Mesothelial cell of epicardium (in vitro differentiated cells): Measurements from ENCODE around the gene SFMBT2. TPM values are rescaled to one million over a fixed set of nuclear protein-coding genes. Genes with fewer than 3 reads are reported as not detected.

ENCODE experiments used
- DNase-seq, 2 experiments: peaks; one replicate each; pipeline ENCODE4 v3.0.0; 2021; ENCODE audit warnings: low spot score in 2 of 2; ENCODE audit not compliant: unreplicated experiment in 2 of 2
- H3K27ac Mint-ChIP-seq: 2 replicates; pipeline ENCODE4 v1.8.0; 2021; ENCODE audit warnings: mixed read lengths
- H3K27me3 Mint-ChIP-seq: 2 replicates; pipeline ENCODE4 v1.8.0; 2021; ENCODE audit warnings: low read depth, mixed read lengths
- H3K36me3 Mint-ChIP-seq: 2 replicates; pipeline ENCODE4 v1.8.0; 2021; ENCODE audit warnings: mixed read lengths
- H3K4me1 Mint-ChIP-seq: 2 replicates; pipeline ENCODE4 v1.8.0; 2021; ENCODE audit warnings: mixed read lengths
- H3K4me3 Mint-ChIP-seq: 2 replicates; pipeline ENCODE4 v1.8.0; 2021; ENCODE audit warnings: mild to moderate bottlenecking, moderate library complexity, mixed read lengths
- H3K9me3 Mint-ChIP-seq: 2 replicates; pipeline ENCODE4 v1.8.0; 2021; ENCODE audit warnings: mixed read lengths
- total RNA-seq: library from RNA; stranded (reverse); gene quantifications from 3 replicates; pipeline ENCODE4 v1.2.1, GENCODE V29; 2021
- TF ChIP-seq, protein P1 (sequence below): fragments of 200-600 bp; sonication (generic); IDR thresholded peaks from one replicate; pipeline ENCODE4 v1.5.0; 2021; ENCODE audit warnings: antibody characterized with exemption; ENCODE audit not compliant: unreplicated experiment

SFMBT2 gene
- total RNA-seq: 0.86 to 2.3 TPM (median 2.0 TPM) in 3 replicates

DNA sequence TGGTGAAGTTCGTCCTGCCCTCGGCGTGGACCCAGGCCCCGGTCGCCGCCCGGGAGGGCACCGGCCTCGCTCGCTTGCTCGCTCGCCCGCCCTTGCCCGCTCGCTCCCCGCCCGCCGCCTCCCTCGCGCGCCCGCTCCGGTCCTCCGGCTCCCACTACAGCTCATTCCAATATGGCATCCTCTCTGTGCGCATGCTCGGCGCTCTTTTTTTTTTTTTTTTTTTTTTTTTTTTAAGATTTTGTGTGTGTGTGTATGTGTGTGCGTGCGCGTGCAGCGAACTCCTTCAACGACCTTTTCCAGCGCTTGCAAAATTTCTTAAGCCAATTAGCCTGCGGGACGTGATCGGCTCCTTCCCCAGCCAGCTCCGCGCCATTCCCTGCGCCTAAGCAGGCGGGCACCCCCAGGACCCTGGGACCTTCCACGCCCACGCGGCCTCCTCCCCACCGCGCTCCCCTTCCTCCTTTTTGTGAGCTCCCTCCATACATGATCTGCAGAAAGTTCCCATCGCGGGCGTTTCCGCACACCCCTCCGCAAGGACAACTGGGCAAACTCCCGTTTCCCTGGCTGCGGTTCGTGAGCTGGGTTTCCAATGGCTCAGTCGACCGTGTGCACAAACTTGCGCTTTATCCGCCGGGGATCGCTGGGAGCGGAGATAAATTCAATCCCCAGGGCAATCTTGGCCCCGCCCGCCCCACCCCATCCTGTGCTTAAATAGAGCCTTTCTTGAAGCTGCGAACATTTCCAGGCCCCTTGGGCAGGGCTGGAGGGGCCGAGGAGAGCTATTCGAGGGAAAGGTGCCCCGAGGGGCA, at the start of gene SFMBT2:
Gene SFMBT2, minus strand, starts transcription at position 173 of the 809 bp plus-strand sequence. CDS start 29,136 bp downstream, outside the sequence.
- peak; percentile 57 to 64 for DNase-seq
- H3K9me3 Mint-ChIP-seq: no peaks in the 10 kb centered on the region
- no peak within 1 kb of the TSS for H3K27ac Mint-ChIP-seq

DNA sequence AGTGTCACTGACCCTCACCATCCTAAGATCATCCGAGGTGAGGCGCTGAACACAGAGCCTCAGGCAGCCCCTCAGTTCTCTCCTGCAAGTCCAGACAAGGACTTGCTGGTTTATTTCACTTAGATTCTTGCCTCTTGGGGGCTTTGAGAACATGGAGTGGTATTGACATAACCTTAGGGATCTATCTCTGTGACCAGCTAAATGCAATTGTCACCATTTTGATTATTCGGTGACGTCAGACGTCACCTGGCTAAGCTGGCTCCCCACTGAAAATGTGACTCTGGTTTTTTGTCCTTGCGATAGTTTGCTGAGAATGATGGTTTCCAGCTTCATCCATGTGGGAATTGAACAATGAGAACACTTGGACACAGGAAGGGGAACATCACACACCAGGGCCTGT, 49.2 kb upstream of the SFMBT2 start:
- Mint-ChIP-seq H3K4me3 (no peak overlapping the region), H3K27me3 (peaks cover 54% of the 10 kb centered on the region), H3K4me1 (no peaks in the 10 kb centered on the region), H3K36me3 (no peaks in the 10 kb centered on the region), H3K9me3 (peaks cover 5% of the 10 kb centered on the region), H3K27ac (no peak overlapping the region)
- TF ChIP-seq, protein P1, sequence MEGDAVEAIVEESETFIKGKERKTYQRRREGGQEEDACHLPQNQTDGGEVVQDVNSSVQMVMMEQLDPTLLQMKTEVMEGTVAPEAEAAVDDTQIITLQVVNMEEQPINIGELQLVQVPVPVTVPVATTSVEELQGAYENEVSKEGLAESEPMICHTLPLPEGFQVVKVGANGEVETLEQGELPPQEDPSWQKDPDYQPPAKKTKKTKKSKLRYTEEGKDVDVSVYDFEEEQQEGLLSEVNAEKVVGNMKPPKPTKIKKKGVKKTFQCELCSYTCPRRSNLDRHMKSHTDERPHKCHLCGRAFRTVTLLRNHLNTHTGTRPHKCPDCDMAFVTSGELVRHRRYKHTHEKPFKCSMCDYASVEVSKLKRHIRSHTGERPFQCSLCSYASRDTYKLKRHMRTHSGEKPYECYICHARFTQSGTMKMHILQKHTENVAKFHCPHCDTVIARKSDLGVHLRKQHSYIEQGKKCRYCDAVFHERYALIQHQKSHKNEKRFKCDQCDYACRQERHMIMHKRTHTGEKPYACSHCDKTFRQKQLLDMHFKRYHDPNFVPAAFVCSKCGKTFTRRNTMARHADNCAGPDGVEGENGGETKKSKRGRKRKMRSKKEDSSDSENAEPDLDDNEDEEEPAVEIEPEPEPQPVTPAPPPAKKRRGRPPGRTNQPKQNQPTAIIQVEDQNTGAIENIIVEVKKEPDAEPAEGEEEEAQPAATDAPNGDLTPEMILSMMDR: no peak
- DNase-seq: no peak

More for the DNA sequence above, at the start of gene SFMBT2:
- Mint-ChIP-seq H3K36me3 (no peaks in the 10 kb centered on the region), H3K4me3 (peak within 1 kb of the TSS; percentile 76), H3K27me3 (peaks cover 97% of the 10 kb centered on the region), H3K4me1 (peaks cover 40% of the 10 kb centered on the region)
- TF ChIP-seq, protein P1: no peak

DNA sequence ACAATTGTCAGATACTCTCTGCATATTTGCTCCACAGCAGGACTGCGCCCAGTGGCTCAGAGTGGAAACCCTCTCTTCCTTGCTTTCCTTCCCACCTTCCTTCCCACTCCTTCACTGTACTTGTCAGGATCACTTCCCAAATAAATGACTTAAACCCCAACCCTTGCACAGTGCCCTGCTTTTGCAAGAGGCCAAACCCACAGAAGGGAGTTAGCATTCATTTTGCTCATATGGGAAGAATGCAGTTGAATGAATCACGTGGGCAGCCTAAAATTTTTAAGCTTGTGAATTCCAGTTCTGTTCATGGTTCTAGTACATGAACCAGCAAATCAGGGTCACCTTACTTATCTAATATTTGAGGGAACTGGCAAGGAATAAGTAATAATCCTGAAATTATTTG, 47.7 kb upstream of the SFMBT2 start:
- TF ChIP-seq, protein P1: no peak
- H3K36me3 Mint-ChIP-seq: no peaks in the 10 kb centered on the region
- peaks cover 59% of the 10 kb centered on the region for H3K27me3 Mint-ChIP-seq

DNA sequence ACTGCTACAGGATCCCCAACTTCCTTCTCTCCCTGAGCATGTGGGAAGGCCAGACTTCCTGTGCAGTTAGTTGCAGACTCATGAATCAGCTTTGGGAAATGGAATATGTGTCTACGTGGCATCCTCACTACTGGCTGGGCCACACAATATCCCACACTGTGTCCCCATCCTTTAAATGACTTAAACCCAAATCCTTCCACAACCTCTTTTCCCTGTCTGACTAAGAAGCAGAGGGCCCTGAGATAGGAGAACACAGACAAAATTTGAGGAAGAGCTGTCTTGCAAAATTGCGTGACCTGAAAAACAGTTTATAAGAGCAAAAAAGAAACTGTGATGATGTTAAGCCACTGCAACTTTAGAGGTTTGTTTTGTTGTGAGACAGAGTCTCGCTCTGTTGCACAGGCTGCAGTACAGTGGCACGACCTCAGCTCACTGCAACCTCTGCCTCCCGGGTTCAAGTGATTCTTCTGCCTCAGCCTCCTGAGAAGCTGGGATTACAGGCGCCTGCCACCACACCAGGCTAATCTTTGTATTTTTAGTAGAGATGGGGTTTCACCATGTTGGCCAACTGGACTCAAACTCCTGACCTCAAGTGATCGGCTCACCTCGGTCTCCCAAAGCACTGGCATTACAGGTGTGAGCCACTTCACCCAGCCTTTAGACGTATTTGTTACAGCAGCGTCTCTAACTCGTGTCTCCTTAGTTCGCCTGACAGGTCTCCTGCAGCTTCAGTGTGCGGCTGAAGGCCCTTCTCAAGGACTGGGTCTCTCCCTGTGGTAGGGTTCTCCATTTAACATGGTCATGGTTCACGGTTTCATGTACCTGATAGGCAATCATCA, 46.9 kb upstream of the SFMBT2 start:
- TF ChIP-seq, protein P1: no peak
- Mint-ChIP-seq H3K27ac (no peak overlapping the region), H3K4me3 (no peak overlapping the region), H3K27me3 (peaks cover 60% of the 10 kb centered on the region), H3K9me3 (peaks cover 7% of the 10 kb centered on the region), H3K4me1 (no peaks in the 10 kb centered on the region), H3K36me3 (no peaks in the 10 kb centered on the region)
- no peak for DNase-seq

More for the DNA sequence above, 47.7 kb upstream of the SFMBT2 start:
- Mint-ChIP-seq H3K4me1 (no peaks in the 10 kb centered on the region), H3K9me3 (peaks cover 7% of the 10 kb centered on the region), H3K4me3 (no peak overlapping the region), H3K27ac (no peak overlapping the region)
- no peak for DNase-seq

DNA sequence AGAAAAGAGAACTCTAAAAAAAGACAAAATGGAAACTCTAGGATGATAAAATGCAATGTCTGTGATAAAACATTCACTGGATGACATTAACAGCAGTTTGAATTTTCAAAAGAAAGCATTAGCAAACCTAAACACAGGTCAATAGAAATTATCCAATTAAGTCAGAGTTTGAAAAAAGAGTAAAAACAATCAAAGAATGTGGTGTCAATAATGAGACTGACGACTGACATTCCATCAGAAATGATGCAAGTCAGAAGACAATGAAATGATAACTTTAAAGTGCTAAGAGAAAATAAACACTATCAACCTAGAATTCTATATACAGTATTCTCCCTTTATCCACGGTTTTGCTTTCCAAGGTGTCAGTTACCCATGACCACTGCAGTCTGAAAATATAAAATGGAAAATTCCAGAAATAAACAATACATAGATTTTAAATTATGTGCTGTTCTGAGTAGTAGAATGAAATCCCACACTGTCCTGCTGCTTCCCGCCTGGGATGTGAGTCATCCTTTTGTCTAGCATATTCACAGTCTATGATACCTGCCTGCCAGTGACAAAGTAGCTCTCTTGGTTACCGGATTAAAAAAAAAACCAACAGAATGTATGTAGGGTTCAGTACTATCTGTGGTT, 38.3 kb upstream of the SFMBT2 start:
- no peak overlapping the region for H3K27ac Mint-ChIP-seq
- peaks cover 27% of the 10 kb centered on the region for H3K9me3 Mint-ChIP-seq
- H3K4me3 Mint-ChIP-seq: no peak overlapping the region
- H3K27me3 Mint-ChIP-seq: peaks cover 27% of the 10 kb centered on the region
- TF ChIP-seq, protein P1: no peak
- H3K4me1 Mint-ChIP-seq: peaks cover 3% of the 10 kb centered on the region
- H3K36me3 Mint-ChIP-seq: no peaks in the 10 kb centered on the region
- no peak for DNase-seq
